GM19463 (cell line): ENCODE results near the gene GTF2H2.
"Not testable (repeated sequence)": the region's sequence is repeated elsewhere in the genome, so short reads cannot be mapped to it uniquely, and the experiment has no call there.

ENCODE experiments used
- ATAC-seq: cut with Tn5 transposase; IDR thresholded peaks from one replicate; pipeline ENCODE4 v1.9.1; 2021; ENCODE audit warnings: mild to moderate bottlenecking, moderate library complexity; ENCODE audit not compliant: unreplicated experiment

GTF2H2 gene

DNA sequence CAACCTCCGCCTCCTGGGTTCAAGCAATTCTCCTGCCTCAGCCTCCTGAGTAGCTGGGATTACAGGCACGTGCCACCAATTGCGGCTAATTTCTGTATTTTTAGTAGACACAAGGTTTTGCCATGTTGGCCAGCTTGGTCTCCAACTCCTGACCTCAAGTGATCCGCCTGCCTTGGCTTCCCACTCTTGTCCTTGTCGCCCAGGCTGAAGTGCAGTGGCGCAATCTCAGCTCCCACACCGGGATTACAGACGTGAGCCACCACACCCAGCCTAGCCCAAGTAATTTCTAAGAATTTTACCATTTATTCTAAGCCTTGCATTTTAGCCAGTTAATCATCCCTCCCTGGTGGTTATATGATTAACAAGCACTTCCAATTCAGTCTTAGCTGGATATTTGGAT, 53.3 kb downstream of the GTF2H2 start:
- no peak for ATAC-seq

DNA sequence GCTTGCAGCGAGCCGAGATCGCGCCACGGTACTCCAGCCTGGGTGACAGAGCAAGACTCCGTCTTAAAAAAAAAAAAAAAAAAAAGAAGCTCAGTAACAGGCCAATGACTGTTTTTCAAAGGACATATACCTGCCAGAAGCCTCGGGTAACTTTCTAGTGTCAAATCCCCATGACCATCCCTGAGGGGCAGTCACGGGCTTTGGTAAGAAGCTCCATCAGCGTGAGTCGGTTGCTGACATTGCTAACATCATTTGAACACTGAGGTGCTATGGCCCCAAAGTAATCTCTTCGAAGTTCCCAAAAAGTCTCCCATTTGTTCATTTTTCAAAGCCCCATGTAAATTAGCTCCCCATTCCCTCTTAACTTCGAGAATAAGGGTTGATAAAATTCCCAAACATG, 53.9 kb downstream of the GTF2H2 start:
- ATAC-seq: no peak

DNA sequence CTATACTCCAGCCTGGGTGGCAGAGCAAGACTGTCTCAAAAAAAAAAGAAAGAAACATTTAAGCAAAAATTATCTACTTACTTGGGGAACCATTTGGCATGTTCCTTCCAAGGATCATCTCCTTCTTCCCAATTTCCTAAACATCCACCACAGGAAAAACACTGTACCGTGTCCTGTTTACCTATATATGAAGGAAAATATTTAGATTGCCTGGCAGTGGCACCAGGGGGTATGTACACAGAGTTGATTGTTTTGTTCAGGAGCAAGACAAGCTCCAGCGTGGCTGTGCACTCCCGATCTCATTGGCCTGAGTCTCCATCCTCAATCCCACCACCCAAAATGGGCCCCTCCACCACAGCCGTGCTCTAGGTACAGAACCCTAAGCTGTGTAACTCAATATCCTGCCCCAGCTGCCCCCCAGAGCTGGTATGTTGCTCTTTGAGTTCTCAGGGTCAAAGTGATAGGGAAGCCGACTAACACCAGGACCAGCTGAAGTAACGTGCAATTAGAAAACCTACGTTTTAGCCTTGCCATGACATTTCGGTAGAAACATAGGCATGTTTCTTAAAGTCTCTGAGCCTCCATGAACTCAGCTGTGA, 56.2 kb downstream of the GTF2H2 start:
- ATAC-seq: no peak

DNA sequence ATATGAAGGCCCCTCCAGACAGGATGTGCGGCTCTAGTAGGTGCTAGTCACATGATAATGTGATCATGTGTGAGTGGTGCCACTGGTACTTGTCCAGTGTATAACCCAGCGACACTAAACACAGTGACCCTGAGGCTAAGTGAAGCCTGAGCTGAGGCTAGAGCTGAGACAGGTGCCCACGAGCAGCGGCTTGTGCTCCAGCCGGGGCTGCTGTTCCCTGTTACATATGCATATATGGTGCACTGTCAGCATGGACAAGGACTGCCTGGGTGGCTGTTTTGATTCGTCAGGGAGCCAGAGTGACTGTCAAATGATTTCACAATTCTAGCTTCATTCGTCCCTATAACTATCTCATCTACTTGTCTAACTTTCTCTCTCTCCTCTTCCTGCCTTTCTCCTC, 60.5 kb downstream of the GTF2H2 start:
- ATAC-seq: not testable (repeated sequence)
